ENCODE data around the gene B3GALNT2. TPM values are rescaled to one million over a fixed set of nuclear protein-coding genes. Genes with fewer than 3 reads are reported as not detected.

B3GALNT2 gene
- total RNA-seq, 2 experiments from 2014 or later = 10.1 to 12.0 TPM

- Mint-ChIP-seq H3K4me3 (no peak overlapping the region), H3K4me1 (peaks cover 14% of the 10 kb centered on the region), H3K9me3 (ENCODE audit: low read depth) (no peaks in the 10 kb centered on the region), H3K27me3 (no peaks in the 10 kb centered on the region), H3K27ac (no peak overlapping the region), H3K36me3 (ENCODE audit: low read depth) (peaks cover 4% of the 10 kb centered on the region)
- DNase-seq = peak; percentile 56
- POLR2A ChIA-PET = interaction anchor here (0.7 kb wide), 1 partner anchor 82 kb away, joined by 3 read pairs; no protein-coding TSS in a partner anchor
- CTCF ChIA-PET = interaction anchor here (0.6 to 1.4 kb wide), 5 partner anchors 8 to 480 kb away, joined by 3 to 6 read pairs (median 3); no protein-coding TSS in a partner anchor
- intact Hi-C loops (cut with DNase I, micrococcal nuclease) = no loop called here
- peak; percentile 86 for ATAC-seq
These were observed 81.0 kb downstream of the B3GALNT2 start for GRCh38 chr1:235423214-235423652.

GRCh38 chr1:235421751-235422150 lies 82.5 kb downstream of the B3GALNT2 start:
- Mint-ChIP-seq H3K27me3 (no peaks in the 10 kb centered on the region), H3K36me3 (ENCODE audit: low read depth) (peaks cover 9% of the 10 kb centered on the region), H3K4me1 (peaks cover 14% of the 10 kb centered on the region), H3K4me3 (no peak overlapping the region), H3K9me3 (ENCODE audit: low read depth) (no peaks in the 10 kb centered on the region), H3K27ac (no peak overlapping the region)
- CTCF ChIA-PET = interaction anchor here (0.7 kb wide), 1 partner anchor 757 kb away, joined by 3 read pairs; no protein-coding TSS in a partner anchor
- POLR2A ChIA-PET = no interaction called here
- intact Hi-C loops (cut with DNase I, micrococcal nuclease) = no loop called here
- DNase-seq (no peak), ATAC-seq (no peak)

GRCh38 chr1:235417086-235417697 lies 87.1 kb downstream of the B3GALNT2 start:
- Mint-ChIP-seq H3K27ac (no peak overlapping the region), H3K36me3 (ENCODE audit: low read depth) (peaks cover 15% of the 10 kb centered on the region), H3K4me1 (no peaks in the 10 kb centered on the region), H3K9me3 (ENCODE audit: low read depth) (no peaks in the 10 kb centered on the region), H3K27me3 (no peaks in the 10 kb centered on the region), H3K4me3 (no peak overlapping the region)
- peak; percentile 64 for ATAC-seq
- ChIA-PET CTCF (interaction anchor here (0.5 to 3.9 kb wide), 71 partner anchors 8 to 953 kb away, joined by 3 to 80 read pairs (median 5); partner anchors contain the start of genes GGPS1 and RBM34), POLR2A (interaction anchor here (0.6 kb wide), 2 partner anchors 255 to 321 kb away, joined by 5 to 11 read pairs; no protein-coding TSS in a partner anchor)
- intact Hi-C loops (cut with DNase I, micrococcal nuclease) = loop anchor here (1.0 to 10.0 kb wide), 8 partner anchors 50 to 322 kb away; partner anchors contain the start of genes ARID4B (in 2 of the 2), GGPS1 (in 2 of the 2), RBM34 (in 1 of the 2) and TBCE (in 1 of the 2)
- peak; percentile 75 for DNase-seq

- CTCF ChIA-PET = interaction anchor here (0.6 to 3.9 kb wide), 72 partner anchors 8 to 953 kb away, joined by 3 to 80 read pairs (median 4); partner anchors contain the start of genes GGPS1 and RBM34
- intact Hi-C loops (cut with DNase I, micrococcal nuclease) = loop anchor here (1.0 to 10.0 kb wide), 8 partner anchors 49 to 322 kb away; partner anchors contain the start of genes ARID4B (in 2 of the 2), GGPS1 (in 2 of the 2), RBM34 (in 1 of the 2) and TBCE (in 1 of the 2)
- DNase-seq (no peak), ATAC-seq (no peak)
- POLR2A ChIA-PET = interaction anchor here (0.6 kb wide), 2 partner anchors 254 to 320 kb away, joined by 5 to 11 read pairs; no protein-coding TSS in a partner anchor
- no peaks in the 10 kb centered on the region for H3K9me3 Mint-ChIP-seq (ENCODE audit: low read depth)
- H3K4me1 Mint-ChIP-seq = no peaks in the 10 kb centered on the region
- no peaks in the 10 kb centered on the region for H3K27me3 Mint-ChIP-seq
- H3K4me3 Mint-ChIP-seq = no peak overlapping the region
- peaks cover 15% of the 10 kb centered on the region for H3K36me3 Mint-ChIP-seq (ENCODE audit: low read depth)
- H3K27ac Mint-ChIP-seq = no peak overlapping the region
These were observed 87.6 kb downstream of the B3GALNT2 start for GRCh38 chr1:235416662-235417049.

GRCh38 chr1:235415008-235415904 lies 89.0 kb downstream of the B3GALNT2 start:
- CTCF ChIA-PET = interaction anchor here (0.6 to 3.9 kb wide), 30 partner anchors 9 to 321 kb away, joined by 3 to 80 read pairs (median 5); partner anchors contain the start of genes RBM34 and TBCE
- peak; percentile 84 for ATAC-seq
- Mint-ChIP-seq H3K4me3 (no peak overlapping the region), H3K4me1 (no peaks in the 10 kb centered on the region), H3K27me3 (no peaks in the 10 kb centered on the region), H3K36me3 (ENCODE audit: low read depth) (peaks cover 12% of the 10 kb centered on the region), H3K9me3 (ENCODE audit: low read depth) (no peaks in the 10 kb centered on the region), H3K27ac (no peak overlapping the region)
- intact Hi-C loops (cut with DNase I, micrococcal nuclease) = loop anchor here (1.0 to 10.0 kb wide), 7 partner anchors 48 to 928 kb away; partner anchors contain the start of genes RBM34 (in 2 of the 2), ARID4B (in 1 of the 2), GGPS1 (in 1 of the 2) and TBCE (in 1 of the 2)
- POLR2A ChIA-PET = no interaction called here
- peak; percentile 78 for DNase-seq

GRCh38 chr1:235411489-235412486 lies 92.5 kb downstream of the B3GALNT2 start:
- H3K4me1 Mint-ChIP-seq = no peaks in the 10 kb centered on the region
- ATAC-seq (no peak), DNase-seq (no peak)
- CTCF ChIA-PET = interaction anchor here (0.6 to 1.6 kb wide), 4 partner anchors 153 to 251 kb away, joined by 3 to 4 read pairs (median 3); partner anchors contain the start of gene RBM34
- peaks cover 6% of the 10 kb centered on the region for H3K36me3 Mint-ChIP-seq (ENCODE audit: low read depth)
- no peaks in the 10 kb centered on the region for H3K9me3 Mint-ChIP-seq (ENCODE audit: low read depth)
- H3K27ac Mint-ChIP-seq = no peak overlapping the region
- no peaks in the 10 kb centered on the region for H3K27me3 Mint-ChIP-seq
- intact Hi-C loops (cut with DNase I, micrococcal nuclease) = loop anchor here in 1 of 2 experiments (10.0 kb wide), 1 partner anchor 247 kb away; the partner anchor contains the start of gene RBM34
- POLR2A ChIA-PET = no interaction called here
- H3K4me3 Mint-ChIP-seq = no peak overlapping the region

GRCh38 chr1:235410467-235410866 lies 93.8 kb downstream of the B3GALNT2 start:
- Mint-ChIP-seq H3K9me3 (ENCODE audit: low read depth) (no peaks in the 10 kb centered on the region), H3K4me1 (no peaks in the 10 kb centered on the region), H3K36me3 (ENCODE audit: low read depth) (peaks cover 6% of the 10 kb centered on the region), H3K4me3 (no peak overlapping the region), H3K27me3 (no peaks in the 10 kb centered on the region), H3K27ac (no peak overlapping the region)
- ATAC-seq (no peak), DNase-seq (no peak)
- ChIA-PET CTCF (interaction anchor here (0.8 to 1.6 kb wide), 2 partner anchors 9 to 152 kb away, joined by 3 to 4 read pairs; no protein-coding TSS in a partner anchor), POLR2A (no interaction called here)
- intact Hi-C loops (cut with DNase I, micrococcal nuclease) = loop anchor here in 1 of 2 experiments (10.0 kb wide), 1 partner anchor 246 kb away; the partner anchor contains the start of gene RBM34

- H3K4me1 Mint-ChIP-seq = no peaks in the 10 kb centered on the region
- ChIA-PET POLR2A (no interaction called here), CTCF (interaction anchor here (0.6 kb wide), 1 partner anchor 920 kb away, joined by 3 read pairs; no protein-coding TSS in a partner anchor)
- H3K36me3 Mint-ChIP-seq (ENCODE audit: low read depth) = peaks cover 1% of the 10 kb centered on the region
- no peaks in the 10 kb centered on the region for H3K27me3 Mint-ChIP-seq
- H3K4me3 Mint-ChIP-seq = no peak overlapping the region
- no peak for DNase-seq
- no peak for ATAC-seq
- no peaks in the 10 kb centered on the region for H3K9me3 Mint-ChIP-seq (ENCODE audit: low read depth)
- H3K27ac Mint-ChIP-seq = no peak overlapping the region
- intact Hi-C loops (cut with DNase I, micrococcal nuclease) = no loop called here
These were observed 95.0 kb downstream of the B3GALNT2 start for GRCh38 chr1:235409042-235409820.

- intact Hi-C loops (cut with DNase I, micrococcal nuclease) = no loop called here
- Mint-ChIP-seq H3K4me3 (no peak overlapping the region), H3K27ac (no peak overlapping the region), H3K4me1 (no peaks in the 10 kb centered on the region), H3K27me3 (no peaks in the 10 kb centered on the region), H3K36me3 (ENCODE audit: low read depth) (peaks cover 2% of the 10 kb centered on the region), H3K9me3 (ENCODE audit: low read depth) (no peaks in the 10 kb centered on the region)
- POLR2A ChIA-PET = no interaction called here
- DNase-seq = no peak
- ATAC-seq = no peak
- CTCF ChIA-PET = interaction anchor here (0.6 to 1.5 kb wide), 2 partner anchors 265 to 919 kb away, joined by 3 to 7 read pairs; no protein-coding TSS in a partner anchor
These were observed 95.7 kb downstream of the B3GALNT2 start for GRCh38 chr1:235408503-235408960.

Measured in activated CD4-positive, alpha-beta T cell treated with anti-CD3 and anti-CD28 coated beads for 36 hours (primary cell).